Measurements from ENCODE around the gene PITHD1. TPM values are rescaled to one million over a fixed set of nuclear protein-coding genes. Genes with fewer than 3 reads are reported as not detected.
A peak's percentile ranks its signal among the peaks of the same experiment; 100 is the strongest.

Gene PITHD1
- total RNA-seq, 4 donors from 2014 or later: 43.6 to 66.6 (median 56.0) TPM

GRCh38 chr1:23784846-23785245 lies 6.6 kb downstream of the PITHD1 start:
- H3K27ac ChIP-seq (replicated peaks in 1 of 4): no peak overlapping the region
- TF ChIP-seq EP300 (IDR thresholded peaks at IDR 0.05): no peak
- TF ChIP-seq CTCF (IDR thresholded peaks at IDR 0.05): no peak
- TF ChIP-seq POLR2AphosphoS5 (IDR thresholded peaks at IDR 0.05): no peak
- TF ChIP-seq POLR2A (IDR thresholded peaks at IDR 0.05; ENCODE audit: low read depth): no peak
- 77% methylated on average over 4 of the region's 4 CpGs for WGBS
- H3K9me3 ChIP-seq: no peaks in the 10 kb centered on the region
- intact Hi-C loops (cut with DNase I): no loop called here
- no peak for DNase-seq (ENCODE audit: extremely low spot score)
- no peak overlapping the region for H3K4me3 ChIP-seq
- H3K27me3 ChIP-seq: no peaks in the 10 kb centered on the region
- peaks cover 26 to 89% (median 71%) of the 10 kb centered on the region in 4 donors for H3K36me3 ChIP-seq
- H3K4me1 ChIP-seq: peaks cover 0 to 15% (median 4%) of the 10 kb centered on the region in 4 donors

GRCh38 chr1:23787701-23788100 lies 9.5 kb downstream of the PITHD1 start:
- Histone ChIP-seq H3K4me3 (no peak overlapping the region), H3K27ac (replicated peaks in 1 of 4) (no peak overlapping the region), H3K4me1 (peaks cover 19 to 24% (median 19%) of the 10 kb centered on the region in 4 donors), H3K27me3 (no peaks in the 10 kb centered on the region), H3K9me3 (no peaks in the 10 kb centered on the region), H3K36me3 (peaks cover 23 to 62% (median 49%) of the 10 kb centered on the region in 4 donors)
- intact Hi-C loops (cut with DNase I): no loop called here
- TF ChIP-seq POLR2A (IDR thresholded peaks at IDR 0.05; ENCODE audit: low read depth): no peak
- no peak for TF ChIP-seq POLR2AphosphoS5 (IDR thresholded peaks at IDR 0.05)
- no peak for TF ChIP-seq EP300 (IDR thresholded peaks at IDR 0.05)
- no peak for TF ChIP-seq CTCF (IDR thresholded peaks at IDR 0.05)
- no peak for DNase-seq (ENCODE audit: extremely low spot score)
- WGBS: 98% methylated on average over 3 of the region's 3 CpGs

GRCh38 chr1:23788695-23789094 lies 10.5 kb downstream of the PITHD1 start:
- H3K27ac ChIP-seq (replicated peaks in 1 of 4): no peak overlapping the region
- H3K4me3 ChIP-seq: no peak overlapping the region
- DNase-seq (ENCODE audit: extremely low spot score): no peak
- 90% methylated on average over 3 of the region's 3 CpGs for WGBS
- no peaks in the 10 kb centered on the region for H3K9me3 ChIP-seq
- intact Hi-C loops (cut with DNase I): no loop called here
- no peak for TF ChIP-seq POLR2AphosphoS5 (IDR thresholded peaks at IDR 0.05)
- TF ChIP-seq CTCF (IDR thresholded peaks at IDR 0.05): no peak
- no peak for TF ChIP-seq POLR2A (IDR thresholded peaks at IDR 0.05; ENCODE audit: low read depth)
- no peak for TF ChIP-seq EP300 (IDR thresholded peaks at IDR 0.05)
- H3K27me3 ChIP-seq: no peaks in the 10 kb centered on the region
- peaks cover 29 to 34% (median 29%) of the 10 kb centered on the region in 4 donors for H3K4me1 ChIP-seq
- H3K36me3 ChIP-seq: peaks cover 24 to 62% (median 51%) of the 10 kb centered on the region in 4 donors

GRCh38 chr1:23790696-23791515 lies 12.7 kb downstream of the PITHD1 start, which contains the start of gene LYPLA2:
Gene LYPLA2, plus strand, starts transcription at chr1:23791145. Its CDS starts 1,538 bp downstream, at chr1:23792683.
- Histone ChIP-seq H3K27me3 (no peaks in the 10 kb centered on the region), H3K4me3 (peak within 1 kb of the TSS; percentile 64 to 88 (median 76)), H3K27ac (replicated peaks in 1 of 4) (peak within 1 kb of the TSS; percentile 76 to 83 (median 80)), H3K4me1 (peaks cover 30 to 42% (median 36%) of the 10 kb centered on the region in 4 donors), H3K36me3 (peaks cover 22 to 63% (median 54%) of the 10 kb centered on the region in 4 donors), H3K9me3 (no peaks in the 10 kb centered on the region)
- TF ChIP-seq EP300 (IDR thresholded peaks at IDR 0.05): no peak
- TF ChIP-seq POLR2A (IDR thresholded peaks at IDR 0.05; ENCODE audit: low read depth): no peak
- TF ChIP-seq POLR2AphosphoS5 (IDR thresholded peaks at IDR 0.05): peak; percentile 70 to 92
- intact Hi-C loops (cut with DNase I): no loop called here
- DNase-seq (ENCODE audit: extremely low spot score): peak; percentile 99
- WGBS: 2% methylated on average over 36 of the region's 47 CpGs

- peak overlapping the region; percentile 76 to 83 (median 80) for H3K27ac ChIP-seq (replicated peaks in 1 of 4)
- peak overlapping the region; percentile 64 to 88 (median 76) for H3K4me3 ChIP-seq
- TF ChIP-seq CTCF (IDR thresholded peaks at IDR 0.05): peak in 1 of 3 experiments; percentile 8
- TF ChIP-seq POLR2AphosphoS5 (IDR thresholded peaks at IDR 0.05): no peak
- TF ChIP-seq EP300 (IDR thresholded peaks at IDR 0.05): no peak
- no peak for TF ChIP-seq POLR2A (IDR thresholded peaks at IDR 0.05; ENCODE audit: low read depth)
- no peak for DNase-seq (ENCODE audit: extremely low spot score)
- H3K36me3 ChIP-seq: peaks cover 16 to 61% (median 55%) of the 10 kb centered on the region in 4 donors
- H3K4me1 ChIP-seq: peaks cover 30 to 48% (median 36%) of the 10 kb centered on the region in 4 donors
- H3K27me3 ChIP-seq: no peaks in the 10 kb centered on the region
- H3K9me3 ChIP-seq: no peaks in the 10 kb centered on the region
- intact Hi-C loops (cut with DNase I): no loop called here
- WGBS: under 1% methylated on average over 13 of the region's 15 CpGs
Measured at GRCh38 chr1:23791516-23792047, 13.4 kb downstream of the PITHD1 start.

All from esophagus muscularis mucosa (tissue), 4 donors.